HepG2 (cell line): ENCODE measurements around the gene SOAT2. TPM values are rescaled to one million over a fixed set of nuclear protein-coding genes. Genes with fewer than 3 reads are reported as not detected.

Source experiments
- ARNT2 ChIP-seq: sonication (generic); formaldehyde crosslinking; IDR thresholded peaks from 2 replicates; pipeline ENCODE4 v1.8.0; 2022; ENCODE audit warnings: mild to moderate bottlenecking, low read depth, missing genetic modification reagents, moderate library complexity
- CREBL2 ChIP-seq: sonication (generic); formaldehyde crosslinking; IDR thresholded peaks from 2 replicates; pipeline ENCODE4 v1.8.1; 2023; ENCODE audit warnings: missing genetic modification reagents, mild to moderate bottlenecking, borderline replicate concordance
- NRL ChIP-seq: sonication (generic); formaldehyde crosslinking; IDR thresholded peaks from 2 replicates; pipeline ENCODE4 v1.5.0; 2020; ENCODE audit warnings: missing genetic modification reagents, mild to moderate bottlenecking, moderate library complexity, borderline replicate concordance
- TRAFD1 ChIP-seq: sonication (generic); formaldehyde crosslinking; IDR thresholded peaks from 2 replicates; pipeline ENCODE4 v1.5.1; 2020; ENCODE audit warnings: missing genetic modification reagents, mild to moderate bottlenecking, borderline replicate concordance
- ZBED4 ChIP-seq: sonication (generic); formaldehyde crosslinking; IDR thresholded peaks from 2 replicates; pipeline ENCODE4 v1.4.0; 2020; ENCODE audit warnings: missing genetic modification reagents, borderline replicate concordance
- ZBTB4 ChIP-seq: sonication (generic); formaldehyde crosslinking; IDR thresholded peaks from 2 replicates; pipeline ENCODE4 v1.4.0; 2020; ENCODE audit warnings: missing genetic modification reagents, mild to moderate bottlenecking, borderline replicate concordance
- ZMAT3 ChIP-seq: sonication (generic); formaldehyde crosslinking; conservative IDR thresholded peaks from 2 replicates; pipeline ENCODE4 v1.7.0; 2021; ENCODE audit warnings: missing genetic modification reagents
- ZNF124 ChIP-seq: sonication (generic); formaldehyde crosslinking; IDR thresholded peaks from 2 replicates; pipeline ENCODE4 v1.4.0; 2020; ENCODE audit warnings: missing genetic modification reagents
- ZNF136 ChIP-seq: sonication (generic); formaldehyde crosslinking; IDR thresholded peaks from 2 replicates; pipeline ENCODE4 v1.8.1; 2022; ENCODE audit warnings: low read depth, mild to moderate bottlenecking, moderate library complexity, missing genetic modification reagents
- ZNF296 ChIP-seq: sonication (generic); formaldehyde crosslinking; conservative IDR thresholded peaks from 2 replicates; pipeline ENCODE4 v1.5.0; 2020; ENCODE audit warnings: mild to moderate bottlenecking, missing genetic modification reagents
- ZNF317 ChIP-seq: sonication (generic); formaldehyde crosslinking; IDR thresholded peaks from 2 replicates; pipeline ENCODE4 v1.5.0; 2020; ENCODE audit warnings: mild to moderate bottlenecking, missing genetic modification reagents
- ZNF569 ChIP-seq: sonication (generic); formaldehyde crosslinking; IDR thresholded peaks from 2 replicates; pipeline ENCODE4 v1.5.0; 2020; ENCODE audit warnings: mild to moderate bottlenecking, missing genetic modification reagents, moderate library complexity, borderline replicate concordance
- ZNF713 ChIP-seq: sonication (generic); formaldehyde crosslinking; IDR thresholded peaks from 2 replicates; pipeline ENCODE4 v1.4.0; 2020; ENCODE audit warnings: mild to moderate bottlenecking, missing genetic modification reagents
- ZNF800 ChIP-seq: sonication (generic); formaldehyde crosslinking; IDR thresholded peaks from 2 replicates; pipeline ENCODE4 v1.4.0; 2020; ENCODE audit warnings: missing genetic modification reagents
- ZUFSP ChIP-seq: sonication (generic); formaldehyde crosslinking; IDR thresholded peaks from 2 replicates; pipeline ENCODE4 v1.9.0; 2021; ENCODE audit warnings: missing genetic modification reagents, mild to moderate bottlenecking, borderline replicate concordance
- polyA plus RNA-seq, 8 experiments: library from polyadenylated mRNA; depleted of rRNA in 3 of 8; stranded (reverse) in 7 of 8; unstranded in 1 of 8; fragments of >200 nt; fragmentation: Illumina TruSeq in 4 of 8; extraction: Trizol in 4 of 8; gene quantifications; 2 replicates each; pipeline versions ENCODE4 v1.2.1 to v1.2.3, GENCODE V29; 2011 to 2016; ENCODE audit warnings: low read depth in 4 of 8, missing spikeins in 1 of 8, mixed read lengths in 1 of 8; ENCODE audit not compliant: insufficient read depth in 1 of 8
- total RNA-seq, 5 experiments: library from RNA; depleted of rRNA; stranded (reverse); fragments of >200 nt; fragmentation: Illumina TruSeq; extraction: Trizol; gene quantifications; 2 replicates each; pipeline ENCODE4 v1.2.3, GENCODE V29; 2016; ENCODE audit warnings: low read depth in 1 of 5

The SOAT2 gene
- total and polyA plus RNA-seq, 2 of the 13 experiments (the other 11 are each of a cell fraction or from before 2014, with no cell fraction given) = 14.9 to 108 TPM

- TF ChIP-seq ZUFSP (CRISPR knock-in tag) (no peak), ZMAT3 (CRISPR knock-in tag) (no peak), ZNF136 (no peak), CREBL2 (no peak), ZNF800 (CRISPR knock-in tag) (0 out of 2 replicates have a peak, but pooled peaks have one; percentile 22), ARNT2 (no peak), TRAFD1 (CRISPR knock-in tag) (no peak), ZBED4 (CRISPR knock-in tag) (peak; percentile 19; the same call in 1 of the 2 replicates), ZBTB4 (CRISPR knock-in tag) (peak; percentile 57; the same call in 1 of the 2 replicates), ZNF296 (CRISPR knock-in tag) (no peak), NRL (CRISPR knock-in tag) (no peak), ZNF124 (CRISPR knock-in tag) (no peak), ZNF569 (CRISPR knock-in tag) (no peak; the same call in 1 of the 2 replicates), ZNF317 (no peak), ZNF713 (CRISPR knock-in tag) (no peak)
Observed at GRCh38 chr12:53061404-53062010, 41.8 kb upstream of the SOAT2 start (continued).
